Eye (tissue), 1 donor: ENCODE data around the gene RCE1.
"Not testable (repeated sequence)": the region's sequence is repeated elsewhere in the genome, so short reads cannot be mapped to it uniquely, and the experiment has no call there.

Experiments
- DNase-seq: peaks from one replicate; pipeline ENCODE4 v3.0.0-alpha.2; 2015

RCE1 gene, protein sequence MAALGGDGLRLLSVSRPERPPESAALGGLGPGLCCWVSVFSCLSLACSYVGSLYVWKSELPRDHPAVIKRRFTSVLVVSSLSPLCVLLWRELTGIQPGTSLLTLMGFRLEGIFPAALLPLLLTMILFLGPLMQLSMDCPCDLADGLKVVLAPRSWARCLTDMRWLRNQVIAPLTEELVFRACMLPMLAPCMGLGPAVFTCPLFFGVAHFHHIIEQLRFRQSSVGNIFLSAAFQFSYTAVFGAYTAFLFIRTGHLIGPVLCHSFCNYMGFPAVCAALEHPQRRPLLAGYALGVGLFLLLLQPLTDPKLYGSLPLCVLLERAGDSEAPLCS

DNA sequence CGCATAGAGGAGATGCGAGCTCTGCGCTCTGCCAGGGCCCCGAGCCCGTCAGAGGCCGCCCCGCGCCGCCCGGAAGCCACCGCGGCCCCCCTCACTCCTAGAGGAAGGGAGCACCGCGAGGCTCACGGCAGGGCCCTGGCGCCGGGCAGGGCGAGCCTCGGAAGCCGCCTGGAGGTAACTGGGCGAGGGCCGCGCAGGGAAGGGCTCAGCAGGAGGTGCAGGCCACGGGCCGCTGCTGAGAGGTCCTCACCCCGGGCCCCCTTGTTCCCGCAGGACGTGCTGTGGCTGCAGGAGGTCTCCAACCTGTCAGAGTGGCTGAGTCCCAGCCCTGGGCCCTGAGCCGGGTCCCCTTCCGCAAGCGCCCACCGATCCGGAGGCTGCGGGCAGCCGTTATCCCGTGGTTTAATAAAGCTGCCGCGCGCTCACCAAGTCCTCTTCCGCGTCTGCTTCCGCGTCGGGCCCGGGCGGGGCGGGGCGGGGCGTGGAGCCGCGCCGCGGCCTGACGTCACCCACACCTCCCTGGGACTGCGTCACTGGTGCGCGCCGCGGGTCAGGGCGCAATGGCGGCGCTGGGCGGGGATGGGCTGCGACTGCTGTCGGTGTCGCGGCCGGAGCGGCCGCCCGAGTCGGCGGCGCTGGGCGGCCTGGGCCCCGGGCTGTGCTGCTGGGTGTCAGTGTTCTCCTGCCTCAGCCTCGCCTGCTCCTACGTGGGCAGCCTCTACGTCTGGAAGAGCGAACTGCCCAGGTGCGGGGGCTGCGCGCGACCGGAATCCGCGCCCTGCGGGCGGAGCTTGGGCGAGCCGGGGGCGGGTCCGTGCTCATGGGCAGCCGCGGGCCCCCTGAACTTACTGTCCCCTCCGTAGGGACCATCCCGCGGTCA, at the start of gene RCE1:
Gene RCE1, plus strand, starts transcription at position 546 of the 880 bp plus-strand sequence. Its CDS starts 15 bp downstream, at position 561.
- DNase-seq: peak; percentile 97

DNA sequence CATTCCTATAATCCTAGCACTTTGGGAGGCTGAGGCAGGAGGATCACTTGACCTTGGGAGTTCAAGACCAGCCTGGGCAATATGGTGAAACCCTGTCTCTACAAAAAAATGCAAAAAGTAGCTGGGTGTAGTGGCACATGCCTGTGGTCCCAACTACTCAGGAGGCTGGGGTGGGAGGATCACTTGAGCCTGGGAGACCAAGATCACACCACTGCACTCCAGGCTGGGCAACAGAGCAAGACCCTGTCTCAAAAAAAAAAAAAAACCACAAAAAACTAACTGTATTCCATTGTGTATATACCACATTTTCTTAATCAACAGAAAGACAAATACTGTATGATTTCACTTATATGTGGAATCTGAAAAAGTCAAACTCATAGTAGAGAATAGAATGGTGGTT, 43.4 kb upstream of the RCE1 start:
- DNase-seq: not testable (repeated sequence)

DNA sequence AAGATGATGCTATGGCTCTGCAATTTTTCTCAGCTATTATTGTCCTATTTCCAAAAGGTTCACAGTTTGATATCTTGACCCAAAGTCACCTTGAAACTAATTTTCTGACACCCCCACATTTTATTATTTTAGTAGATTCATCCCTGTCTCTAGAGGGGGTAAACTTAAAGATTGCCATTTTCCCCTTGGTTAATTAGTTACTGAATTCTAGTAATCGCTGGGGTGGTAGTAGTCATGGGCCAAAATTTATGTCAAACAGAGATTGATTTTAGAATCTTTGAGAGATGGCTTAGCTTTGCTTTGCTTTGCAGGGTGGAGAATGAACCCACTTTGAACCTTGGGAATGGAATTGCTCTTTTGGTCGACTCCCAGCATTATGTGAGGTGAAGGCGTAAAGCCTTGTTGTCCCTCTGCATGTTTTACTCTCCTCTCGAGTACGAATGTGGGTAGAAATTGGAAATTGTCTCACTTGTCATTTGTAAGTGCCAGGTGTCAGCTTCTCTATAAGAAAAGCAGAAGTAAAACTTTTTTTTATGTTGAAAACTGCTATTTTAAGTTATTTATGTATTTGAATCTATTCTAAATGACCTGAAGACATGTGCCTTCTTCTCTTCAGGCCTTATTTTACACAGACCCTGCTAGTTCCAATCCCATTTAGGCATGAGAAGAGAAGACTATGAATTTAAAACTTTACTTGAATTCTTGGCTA, 42.4 kb upstream of the RCE1 start:
- no peak for DNase-seq

DNA sequence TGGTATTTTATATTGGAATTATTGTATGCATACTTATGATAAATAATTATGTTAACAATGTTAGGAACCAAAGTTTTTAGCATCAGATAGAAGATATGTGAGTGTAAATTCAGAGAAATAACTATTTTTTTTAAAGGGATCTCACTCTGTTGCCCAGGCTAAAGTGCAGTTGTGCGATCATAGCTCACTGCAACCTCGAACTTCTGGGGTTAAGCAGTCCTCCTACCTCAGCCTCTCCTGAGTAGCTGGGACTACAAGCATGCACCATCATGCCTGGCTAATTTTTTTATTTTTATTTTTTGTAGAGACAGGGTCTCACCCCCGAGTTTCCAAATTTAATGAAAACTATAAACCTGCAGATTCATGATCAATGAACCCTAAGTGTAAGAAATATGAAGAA, 33.6 kb upstream of the RCE1 start:
- DNase-seq: no peak

DNA sequence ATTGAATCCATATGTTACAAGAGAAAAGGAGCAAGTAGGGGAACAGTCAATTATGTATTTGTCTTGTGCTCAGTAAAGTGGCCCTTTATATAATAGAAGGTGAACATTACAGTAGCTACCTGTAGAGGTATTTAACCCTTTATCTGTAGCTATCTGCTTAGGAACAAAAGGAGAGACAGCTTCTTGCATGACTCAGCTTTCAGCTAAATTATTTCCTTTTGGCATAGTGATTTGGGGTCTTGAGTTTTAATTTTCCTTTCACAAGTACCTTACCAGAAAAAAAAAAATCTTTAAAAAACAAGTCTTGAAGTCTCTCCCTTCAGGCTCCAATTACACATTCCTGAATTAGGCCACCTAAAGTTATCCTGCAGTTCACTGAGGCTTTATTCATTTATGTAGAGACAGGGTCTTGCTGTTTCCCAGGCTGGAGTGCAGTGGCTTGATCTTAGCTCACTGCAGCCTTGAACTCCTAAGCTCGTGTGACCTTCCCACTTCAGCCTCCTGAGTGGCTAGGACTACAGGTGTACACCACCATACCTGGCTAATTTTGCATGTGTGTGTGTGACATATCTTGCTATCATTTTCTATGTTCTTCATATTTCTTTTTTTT, 32.6 kb upstream of the RCE1 start:
- DNase-seq: no peak

DNA sequence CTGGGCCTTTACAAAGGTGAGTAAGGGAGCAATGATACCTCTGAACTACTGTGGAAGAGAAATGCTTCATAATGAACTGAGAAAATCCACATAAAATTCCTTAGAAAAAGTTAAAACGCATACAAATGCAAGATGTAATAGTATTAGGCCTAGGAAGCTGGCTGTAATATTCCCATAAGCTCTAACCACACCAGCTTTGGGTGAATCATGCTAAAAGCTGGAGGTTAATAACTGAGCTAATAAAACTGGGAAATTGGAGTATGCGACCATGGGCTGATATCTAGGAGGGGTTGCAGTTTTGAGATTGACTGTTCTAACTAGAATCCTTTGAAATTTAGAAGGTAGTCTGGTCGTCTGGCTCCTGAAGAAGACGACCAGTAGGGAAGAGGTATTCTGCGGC, 28.6 kb upstream of the RCE1 start:
- no peak for DNase-seq

DNA sequence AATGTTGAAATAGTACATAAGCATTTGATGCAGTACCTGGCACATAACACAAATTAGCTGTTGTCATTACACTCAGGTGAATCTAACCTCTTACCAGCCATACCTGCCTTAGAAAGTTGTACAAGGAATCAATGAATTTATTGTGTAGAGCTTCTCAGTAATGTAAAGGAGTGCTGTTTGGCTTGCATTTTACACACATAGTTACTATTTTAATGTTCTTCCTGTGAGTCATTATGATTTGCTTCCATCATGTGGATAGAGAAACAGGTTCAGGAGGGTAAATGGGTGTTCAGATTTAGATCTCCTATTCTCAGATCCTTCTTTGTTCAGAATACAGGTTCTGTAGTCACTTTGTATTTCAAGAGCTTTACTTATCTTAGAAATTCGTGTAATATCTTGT, 27.6 kb upstream of the RCE1 start:
- DNase-seq: no peak

DNA sequence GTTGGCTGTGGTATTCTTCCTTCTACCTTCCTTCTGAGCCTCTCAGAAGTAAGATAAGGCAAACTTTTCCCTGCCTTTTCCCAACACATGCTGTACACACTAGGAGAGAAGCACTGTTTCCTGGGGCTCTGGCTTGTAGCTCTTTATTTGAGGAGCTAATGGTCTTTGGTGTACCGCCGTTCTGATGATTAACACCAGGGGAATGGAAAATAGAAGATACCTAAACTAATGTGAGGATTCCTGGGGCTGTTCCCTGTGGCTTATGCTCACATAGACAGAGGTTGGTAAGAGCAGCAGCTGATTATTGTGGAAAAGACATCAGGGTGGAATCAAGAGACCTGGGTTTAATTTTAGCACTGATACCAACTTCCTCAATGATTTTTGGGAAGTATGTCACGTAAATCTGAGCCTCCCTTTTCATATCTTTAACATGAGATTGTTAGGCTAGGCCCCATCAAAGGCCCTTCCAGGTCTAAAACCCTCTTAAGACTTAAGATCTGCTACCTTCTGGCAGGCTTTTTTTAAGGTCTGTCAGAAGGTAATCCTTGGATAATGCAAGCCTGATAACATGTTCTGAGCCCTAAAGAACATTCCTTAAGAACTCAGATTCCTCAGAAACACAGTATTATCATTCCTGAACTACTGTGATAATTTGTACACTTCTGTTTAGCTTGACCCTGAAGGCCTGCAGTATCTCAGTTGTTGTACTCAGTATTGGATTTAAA, 24.8 kb upstream of the RCE1 start:
- no peak for DNase-seq

DNA sequence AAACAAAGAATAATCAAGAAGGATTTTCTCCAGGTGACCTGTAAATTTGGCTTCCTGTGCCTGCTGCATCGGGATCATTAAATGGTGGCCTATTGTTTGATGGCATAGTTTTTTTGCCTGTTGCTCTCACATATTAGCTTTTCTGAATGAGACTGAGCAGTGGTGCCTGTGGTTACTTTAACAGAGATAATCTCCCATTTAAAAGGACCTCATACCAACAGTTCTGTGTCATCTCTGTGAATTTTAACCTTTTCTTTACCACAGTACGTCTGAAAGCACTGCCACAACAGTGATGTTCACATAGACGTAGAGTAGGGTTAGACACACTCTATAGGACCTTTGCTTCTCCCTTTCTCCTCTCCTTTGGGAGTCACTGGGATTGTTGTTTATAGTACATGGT, 22.9 kb upstream of the RCE1 start:
- no peak for DNase-seq

DNA sequence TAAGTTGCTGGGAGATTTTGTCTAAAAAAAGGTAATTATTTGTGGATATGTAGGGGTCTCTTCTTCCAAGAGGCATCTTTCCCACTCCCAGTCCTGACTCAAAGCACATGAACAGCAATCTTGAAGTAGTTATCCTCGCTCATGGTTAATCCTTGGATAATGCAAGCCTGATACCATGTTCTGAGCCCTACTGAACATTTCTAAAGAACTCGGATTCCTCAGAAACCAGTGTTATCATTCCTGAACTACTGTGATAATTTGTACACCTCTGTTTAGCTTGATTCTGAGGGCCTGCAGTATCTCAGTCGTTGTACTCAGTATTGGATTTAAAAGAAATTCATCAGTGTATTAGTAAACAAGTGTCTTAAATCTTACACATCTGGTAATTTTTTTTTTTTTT, 22.3 kb upstream of the RCE1 start:
- no peak for DNase-seq

DNA sequence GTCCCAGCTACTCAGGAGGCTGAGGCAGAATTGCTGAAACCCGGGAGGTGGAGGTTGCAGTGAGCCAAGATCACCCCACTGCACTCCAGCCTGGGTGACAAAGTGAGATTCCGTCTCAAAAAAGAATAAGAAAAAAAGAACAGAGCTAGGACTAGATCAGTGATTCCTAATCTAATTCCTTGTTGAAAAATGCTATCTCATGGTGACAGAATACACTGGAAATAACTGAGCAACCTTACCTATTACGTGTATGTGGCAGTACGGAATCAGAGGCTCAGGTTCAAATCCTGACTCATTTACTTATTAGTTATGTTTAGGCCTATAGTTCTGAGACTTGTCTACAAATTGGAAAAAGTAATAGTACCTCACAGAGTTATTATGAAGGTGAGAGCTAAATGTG, 19.5 kb upstream of the RCE1 start:
- no peak for DNase-seq

DNA sequence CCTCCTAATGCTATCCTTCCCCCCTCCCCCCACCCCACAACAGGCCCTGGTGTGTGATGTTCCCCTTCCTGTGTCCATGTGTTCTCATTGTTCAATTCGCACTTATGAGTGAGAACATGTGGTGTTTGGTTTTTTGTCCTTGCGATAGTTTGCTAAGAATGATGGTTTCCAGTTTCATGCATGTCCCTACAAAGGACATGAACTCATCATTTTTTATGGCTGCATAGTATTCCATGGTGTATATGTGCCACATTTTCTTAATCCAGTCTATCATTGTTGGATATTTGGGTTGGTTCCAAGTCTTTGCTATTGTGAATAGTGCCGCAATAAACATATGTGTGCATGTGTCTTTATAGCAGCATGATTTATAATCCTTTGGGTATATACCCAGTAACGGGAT, 18.7 kb upstream of the RCE1 start:
- not testable (repeated sequence) for DNase-seq

DNA sequence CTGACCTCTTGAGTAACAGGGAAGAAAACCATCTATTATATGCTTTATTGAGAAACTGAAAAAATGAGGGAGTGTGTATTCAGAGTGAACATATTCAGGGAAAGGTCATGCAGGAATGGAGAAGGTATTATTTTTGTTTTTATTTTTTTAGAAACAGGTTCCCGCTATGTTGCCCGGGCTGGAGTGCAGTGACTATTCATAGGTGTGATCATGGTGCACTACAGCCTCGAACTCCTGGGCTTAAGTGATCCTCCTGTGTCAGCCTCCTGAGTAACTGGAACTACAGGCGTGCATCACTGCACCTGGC, 8.7 kb upstream of the RCE1 start:
- DNase-seq: no peak

DNA sequence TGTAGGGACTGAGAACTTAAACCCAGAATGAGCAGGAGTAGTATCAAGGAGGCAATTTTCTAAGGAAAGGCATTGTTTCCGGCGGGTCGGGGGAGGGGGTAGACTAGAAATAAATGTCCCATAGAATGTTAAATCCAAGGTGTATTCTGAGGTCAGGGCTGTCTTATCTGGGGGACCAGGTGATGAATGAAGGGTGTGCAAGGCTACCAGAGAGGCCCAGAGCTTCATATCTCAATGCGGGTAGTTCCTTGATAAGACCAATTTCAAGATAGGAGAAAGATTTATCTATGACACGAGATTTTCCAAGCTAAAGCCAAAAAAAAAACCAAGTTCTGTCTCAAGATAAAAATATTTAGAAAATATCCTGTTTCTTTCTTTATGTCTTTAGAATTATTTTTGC, 8.3 kb upstream of the RCE1 start:
- no peak for DNase-seq

DNA sequence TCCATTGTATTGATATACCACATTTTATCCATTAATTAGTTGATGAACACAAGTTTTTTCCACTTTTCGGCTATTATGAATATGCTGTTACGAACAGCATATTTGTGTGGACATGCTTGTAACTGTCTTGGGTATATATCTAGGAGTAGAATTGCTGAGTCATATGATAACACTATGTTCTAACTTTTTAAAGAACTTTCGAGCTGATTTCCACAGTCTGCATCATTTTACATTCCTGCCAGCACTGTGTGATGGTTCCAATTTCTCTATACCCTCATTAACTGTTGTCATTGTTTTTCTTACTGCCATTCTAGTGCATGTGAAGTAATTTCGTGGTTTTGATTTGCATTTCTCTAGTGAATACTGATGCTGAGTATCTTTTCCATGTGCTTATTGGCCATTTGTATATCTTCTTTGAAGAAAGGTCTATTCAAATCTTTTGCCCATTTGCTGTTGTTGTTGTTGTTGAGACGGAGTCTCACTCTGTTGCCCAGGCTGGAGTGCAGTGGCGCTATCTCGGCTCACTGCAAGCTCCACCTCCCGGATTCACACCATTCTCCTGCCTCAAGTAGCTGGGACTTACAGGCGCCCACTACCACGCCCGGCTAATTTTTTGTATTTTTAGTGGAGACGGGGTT, 7.4 kb upstream of the RCE1 start:
- no peak for DNase-seq

DNA sequence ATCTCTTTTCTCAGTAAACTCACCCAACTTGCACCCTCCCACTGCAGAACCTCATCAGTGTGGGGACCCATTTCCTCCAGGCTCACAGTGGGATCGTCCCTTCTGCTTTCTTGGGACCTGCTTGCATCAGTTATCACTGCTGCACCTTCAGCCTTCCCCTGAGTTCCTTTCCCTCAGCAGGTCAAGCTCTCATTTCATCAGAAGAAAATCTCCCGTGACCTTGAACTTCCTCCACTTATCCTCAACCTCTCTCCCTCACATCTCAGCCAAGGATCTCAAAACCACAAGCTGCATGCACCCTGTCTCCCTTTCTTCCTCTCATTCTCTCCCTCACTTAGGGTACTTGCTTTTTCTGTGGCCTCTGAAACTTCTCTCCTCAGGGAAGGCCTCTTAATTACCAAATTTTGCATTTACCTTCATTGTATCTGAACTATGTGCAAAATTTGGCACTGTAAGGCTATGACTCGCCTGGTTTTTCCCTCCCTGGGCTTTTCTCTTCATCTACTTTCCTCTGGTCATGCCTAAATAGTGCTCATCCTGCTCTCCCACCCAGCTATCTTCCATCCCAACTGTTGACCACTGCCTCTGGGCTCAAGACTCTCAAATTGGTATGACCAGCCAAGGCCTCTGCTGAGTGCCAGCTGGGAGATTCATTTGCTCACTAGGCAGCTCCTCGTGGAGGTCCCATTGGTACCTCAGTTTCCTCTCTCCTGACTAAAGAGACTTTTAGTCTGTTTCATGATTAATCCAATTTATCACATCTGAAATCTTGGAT, 2.7 kb upstream of the RCE1 start:
- DNase-seq: no peak

DNA sequence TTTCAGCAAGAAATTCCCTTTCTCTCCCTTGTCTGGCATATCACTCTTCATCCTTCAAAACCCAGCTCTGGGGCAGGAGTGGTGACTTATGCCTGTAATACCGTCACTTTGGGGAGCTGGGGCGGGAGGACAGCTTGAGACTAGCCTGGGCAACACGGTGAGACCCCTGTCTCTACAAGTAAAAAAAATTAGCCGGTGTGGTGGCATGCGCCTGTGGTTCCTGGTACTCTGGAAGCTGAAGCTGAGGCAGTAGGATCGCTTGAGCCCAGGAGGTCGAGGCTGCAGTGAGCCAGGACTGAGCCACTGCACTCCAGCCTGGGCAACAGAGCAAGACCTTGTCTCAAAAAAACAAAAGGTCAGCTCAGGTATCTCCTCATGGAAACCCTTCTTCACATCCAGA, 1.4 kb upstream of the RCE1 start:
- DNase-seq: no peak

DNA sequence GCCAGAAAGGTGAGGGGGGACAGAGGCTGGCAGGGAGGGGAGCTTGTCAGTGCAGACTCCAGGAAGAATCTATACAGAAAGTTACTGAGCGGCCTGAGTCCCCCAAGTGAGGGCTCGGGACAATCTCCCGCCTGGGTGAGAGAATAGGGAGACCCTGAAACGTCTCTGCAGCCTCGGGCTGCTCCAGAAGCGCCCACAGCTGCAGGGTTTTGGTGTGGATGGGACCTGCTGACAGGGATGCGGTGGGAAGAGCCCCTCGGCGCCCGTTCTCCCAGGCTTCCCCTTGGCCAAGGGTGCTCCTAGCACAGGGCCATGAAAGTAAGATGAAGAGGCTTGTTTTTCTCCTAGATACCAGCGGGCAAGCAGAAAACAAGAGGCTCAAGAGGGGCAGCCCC, 743 bp upstream of the RCE1 start:
- DNase-seq: no peak

DNA sequence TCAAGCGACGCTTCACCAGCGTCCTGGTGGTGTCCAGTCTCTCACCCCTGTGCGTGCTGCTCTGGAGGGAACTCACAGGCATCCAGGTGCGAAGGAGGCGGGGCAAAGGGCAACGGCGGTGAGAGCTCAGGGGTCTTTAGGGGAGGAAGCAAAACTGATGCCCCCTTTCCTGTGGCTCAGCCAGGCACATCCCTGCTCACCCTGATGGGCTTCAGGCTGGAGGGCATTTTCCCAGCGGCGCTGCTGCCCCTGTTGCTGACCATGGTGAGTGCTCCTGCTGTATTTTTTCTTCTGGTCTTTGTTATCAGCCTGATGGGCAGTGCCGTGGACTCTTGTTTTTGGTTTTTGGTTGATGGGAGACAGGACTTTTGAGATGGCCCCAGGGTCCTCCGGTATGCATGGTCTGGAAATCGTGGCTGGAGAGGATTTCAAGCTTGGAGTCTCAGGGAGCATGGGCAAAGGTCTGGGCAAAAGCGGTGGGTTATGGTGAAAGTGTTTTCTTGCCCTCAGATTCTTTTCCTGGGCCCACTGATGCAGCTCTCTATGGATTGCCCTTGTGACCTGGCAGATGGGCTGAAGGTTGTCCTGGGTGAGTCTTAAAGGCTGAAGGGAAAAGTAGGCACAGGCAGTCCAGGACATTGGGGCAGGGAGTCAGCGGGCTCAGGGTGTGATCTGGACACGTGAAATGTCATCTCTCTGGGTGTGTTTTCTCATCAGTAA, 695 bp downstream of the RCE1 start:
- DNase-seq: no peak

DNA sequence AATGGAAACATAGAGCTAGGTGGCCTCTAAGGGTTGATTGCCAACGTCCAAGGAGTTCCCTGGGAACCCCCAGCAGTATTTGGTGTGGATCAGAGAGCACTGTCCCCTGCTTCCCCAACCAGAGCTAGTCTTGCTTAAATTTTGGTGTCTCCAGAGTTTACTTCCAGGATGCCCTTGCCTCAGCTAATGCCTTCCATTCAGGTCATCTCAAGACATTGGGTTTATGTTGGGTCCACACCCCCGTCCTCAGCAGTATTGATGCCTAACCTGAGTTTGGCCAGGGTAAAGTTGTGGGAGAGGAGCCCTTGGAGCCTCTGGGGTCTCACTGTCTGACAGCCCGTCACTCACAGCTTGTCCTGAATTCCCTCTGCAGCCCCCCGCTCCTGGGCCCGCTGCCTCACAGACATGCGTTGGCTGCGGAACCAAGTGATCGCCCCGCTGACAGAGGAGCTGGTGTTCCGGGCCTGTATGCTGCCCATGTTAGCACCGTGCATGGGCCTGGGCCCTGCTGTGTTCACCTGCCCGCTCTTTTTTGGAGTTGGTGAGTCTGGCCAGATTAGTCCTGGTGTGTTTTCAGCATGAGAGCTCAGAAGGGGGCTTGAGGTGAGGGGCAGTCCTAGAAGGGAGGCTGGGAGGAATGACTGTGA, 1.4 kb downstream of the RCE1 start:
- no peak for DNase-seq
